Tibial artery (tissue), 4 donors: ENCODE data around the gene RELN.

Experiments
- DNase-seq, 2 donors: peaks; one replicate each; pipeline ENCODE4 v3.0.0-alpha.2; 2019
- H3K27ac ChIP-seq, 2 donors: fragments of 200-600 bp; sonication (generic) in 1 of 2; 1 replicate in 1 of 2; 2 replicates in 1 of 2; pipeline ENCODE4 v1.5.1; 2018 to 2019; ENCODE audit warnings: mild to moderate bottlenecking in 1 of 2
- H3K27me3 ChIP-seq, 2 donors: fragments of 200-600 bp; sonication (generic) in 1 of 2; one replicate each; pipeline versions ENCODE4 v1.5.1 to v1.6.0; 2016 to 2019
- H3K36me3 ChIP-seq, 3 donors: fragments of 200-600 bp; sonication (generic) in 2 of 3; one replicate each; pipeline ENCODE4 v1.5.1; 2016 to 2019; ENCODE audit warnings: mild to moderate bottlenecking in 2 of 3
- H3K4me1 ChIP-seq, 4 donors: fragments of 200-600 bp; sonication (generic) in 2 of 4; 1 replicate in 3 of 4; 2 replicates in 1 of 4; pipeline ENCODE4 v1.5.1; 2016 to 2019
- H3K4me3 ChIP-seq, 2 donors: fragments of 200-600 bp; sonication (generic) in 1 of 2; 1 replicate in 1 of 2; 2 replicates in 1 of 2; pipeline ENCODE4 v1.5.1; 2018 to 2019; ENCODE audit warnings: mild to moderate bottlenecking in 2 of 2
- H3K9me3 ChIP-seq, 3 donors: fragments of 200-600 bp; sonication (generic) in 1 of 3; one replicate each; pipeline ENCODE4 v1.5.1; 2016 to 2019
- CTCF ChIP-seq, 2 experiments: fragments of 200-600 bp in 1 of 2; fragments of 450-650 bp in 1 of 2; IDR thresholded peaks; one replicate each; pipeline ENCODE4 v1.5.1; 2017 to 2019; ENCODE audit warnings: antibody characterized with exemption in 2 of 2, mild to moderate bottlenecking in 1 of 2, moderate library complexity in 1 of 2
- intact Hi-C: fragments of 100-400 bp; cut with DNase I; formaldehyde crosslinking; loops from one replicate; pipeline ENCODE4 v1.15.0; 2023; ENCODE audit warnings: low total_unique reads

RELN gene

GRCh38 chr7:103932389-103932788 lies 57.1 kb downstream of the RELN start:
- DNase-seq: no peak
- no peak for TF ChIP-seq CTCF (IDR thresholded peaks at IDR 0.05)
- H3K4me3 ChIP-seq: no peak overlapping the region
- intact Hi-C loops: no loop called here
- no peaks in the 10 kb centered on the region for H3K4me1 ChIP-seq
- H3K9me3 ChIP-seq: no peaks in the 10 kb centered on the region
- no peaks in the 10 kb centered on the region for H3K36me3 ChIP-seq
- no peaks in the 10 kb centered on the region for H3K27me3 ChIP-seq
- no peak overlapping the region for H3K27ac ChIP-seq

GRCh38 chr7:103929901-103930311 lies 59.6 kb downstream of the RELN start:
- Histone ChIP-seq H3K9me3 (no peaks in the 10 kb centered on the region), H3K27me3 (no peaks in the 10 kb centered on the region), H3K36me3 (no peaks in the 10 kb centered on the region), H3K4me1 (no peaks in the 10 kb centered on the region), H3K27ac (no peak overlapping the region), H3K4me3 (no peak overlapping the region)
- TF ChIP-seq CTCF (IDR thresholded peaks at IDR 0.05): no peak
- intact Hi-C loops: no loop called here
- DNase-seq: no peak

- Histone ChIP-seq H3K4me1 (no peaks in the 10 kb centered on the region), H3K9me3 (no peaks in the 10 kb centered on the region), H3K36me3 (no peaks in the 10 kb centered on the region), H3K4me3 (no peak overlapping the region), H3K27me3 (no peaks in the 10 kb centered on the region), H3K27ac (no peak overlapping the region)
- intact Hi-C loops: no loop called here
- DNase-seq: no peak
- no peak for TF ChIP-seq CTCF (IDR thresholded peaks at IDR 0.05)
These were observed 60.9 kb downstream of the RELN start for GRCh38 chr7:103928581-103928980.

- Histone ChIP-seq H3K4me3 (no peak overlapping the region), H3K27ac (no peak overlapping the region), H3K36me3 (no peaks in the 10 kb centered on the region), H3K27me3 (no peaks in the 10 kb centered on the region), H3K9me3 (no peaks in the 10 kb centered on the region), H3K4me1 (no peaks in the 10 kb centered on the region)
- DNase-seq: no peak
- intact Hi-C loops: no loop called here
- no peak for TF ChIP-seq CTCF (IDR thresholded peaks at IDR 0.05)
These were observed 65.3 kb downstream of the RELN start for GRCh38 chr7:103924184-103924583.

GRCh38 chr7:103922407-103922806 lies 67.1 kb downstream of the RELN start:
- no peak for TF ChIP-seq CTCF (IDR thresholded peaks at IDR 0.05)
- H3K4me1 ChIP-seq: no peaks in the 10 kb centered on the region
- no peak overlapping the region for H3K4me3 ChIP-seq
- DNase-seq: no peak
- no peaks in the 10 kb centered on the region for H3K27me3 ChIP-seq
- no peaks in the 10 kb centered on the region for H3K9me3 ChIP-seq
- intact Hi-C loops: no loop called here
- no peaks in the 10 kb centered on the region for H3K36me3 ChIP-seq
- no peak overlapping the region for H3K27ac ChIP-seq

GRCh38 chr7:103921692-103922091 lies 67.8 kb downstream of the RELN start:
- Histone ChIP-seq H3K27ac (no peak overlapping the region), H3K4me3 (no peak overlapping the region), H3K9me3 (no peaks in the 10 kb centered on the region), H3K4me1 (no peaks in the 10 kb centered on the region), H3K27me3 (no peaks in the 10 kb centered on the region), H3K36me3 (no peaks in the 10 kb centered on the region)
- intact Hi-C loops: no loop called here
- no peak for DNase-seq
- no peak for TF ChIP-seq CTCF (IDR thresholded peaks at IDR 0.05)
